ENCODE results near the gene IL2RA. TPM values are rescaled to one million over a fixed set of nuclear protein-coding genes. Genes with fewer than 3 reads are reported as not detected.
A peak's percentile ranks its signal among the peaks of the same experiment; 100 is the strongest.

The IL2RA gene
- total and polyA plus RNA-seq, 10 of the 15 experiments (the other 5 are each of a cell fraction or from before 2014, with no cell fraction given): 2.2 to 6.0 (median 4.9) TPM

- Histone ChIP-seq H3K4me1 (ENCODE audit: control insufficient read depth, insufficient read depth, low read length) (peaks cover 7% of the 10 kb centered on the region), H3K9me3 (replicated peaks; ENCODE audit: control insufficient read depth, insufficient read depth, low read length) (no peaks in the 10 kb centered on the region), H4K20me1 (ENCODE audit: control insufficient read depth, insufficient read depth) (peaks cover 3% of the 10 kb centered on the region; the same call in 1 of the 2 replicates), H3K4me3 (no peak overlapping the region), H3K79me2 (ENCODE audit: control insufficient read depth, insufficient read depth, low read length) (peaks cover 25% of the 10 kb centered on the region), H3K27me3 (replicated peaks in 1 of 2; ENCODE audit: control insufficient read depth in 2 of 2, insufficient read depth in 2 of 2, low read length in 1 of 2) (no peaks in the 10 kb centered on the region), H3K4me2 (ENCODE audit: control insufficient read depth, insufficient read depth) (0 out of 2 replicates have a peak overlapping the region, but pooled peaks have one; percentile 35), H3K27ac (ENCODE audit: control insufficient read depth, insufficient read depth) (no peak overlapping the region), H3K36me3 (ENCODE audit: control insufficient read depth in 2 of 2, insufficient read depth in 2 of 2, low read length in 1 of 2) (peaks cover 11 to 24% of the 10 kb centered on the region in 2 experiments), H3K9ac (ENCODE audit: control insufficient read depth, insufficient read depth, low read length) (no peak overlapping the region), H2AFZ (ENCODE audit: control insufficient read depth, low read depth, low read length) (no peak overlapping the region)
- whole genome bisulfite sequencing (ENCODE audit: insufficient coverage, insufficient replicate concordance, low lambda C conversion rate, missing lambda C conversion rate): 100% methylated on average over 1 of the region's 1 CpG
- ATAC-seq (no peak), DNase-seq (ENCODE audit: low read depth, low spot score) (no peak), FAIRE-seq (peak; percentile 47)
- ChIA-PET RAD21 (ENCODE audit: unreplicated experiment) (interaction anchor here (1.4 to 1.7 kb wide), 2 partner anchors 301 to 306 kb away, joined by 5 to 6 read pairs; no protein-coding TSS in a partner anchor), POLR2A (interaction anchor here (0.8 kb wide), 1 partner anchor 302 kb away, joined by 3 read pairs; no protein-coding TSS in a partner anchor), CTCF (interaction anchor here (1.1 to 2.0 kb wide), 7 partner anchors 9 to 306 kb away, joined by 3 to 11 read pairs (median 4); no protein-coding TSS in a partner anchor), SMC1A (ENCODE audit: uncharacterized antibody, unreplicated experiment) (interaction anchor here (0.8 to 1.4 kb wide), 7 partner anchors 14 to 306 kb away, joined by 3 to 6 read pairs (median 3); no protein-coding TSS in a partner anchor)
- TF ChIP-seq, protein P1, sequence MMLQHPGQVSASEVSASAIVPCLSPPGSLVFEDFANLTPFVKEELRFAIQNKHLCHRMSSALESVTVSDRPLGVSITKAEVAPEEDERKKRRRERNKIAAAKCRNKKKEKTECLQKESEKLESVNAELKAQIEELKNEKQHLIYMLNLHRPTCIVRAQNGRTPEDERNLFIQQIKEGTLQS (IDR thresholded peaks at IDR 0.05; ENCODE audit: borderline replicate concordance, extremely low read depth, low read depth, low read length): no peak
- TF ChIP-seq, protein P2, sequence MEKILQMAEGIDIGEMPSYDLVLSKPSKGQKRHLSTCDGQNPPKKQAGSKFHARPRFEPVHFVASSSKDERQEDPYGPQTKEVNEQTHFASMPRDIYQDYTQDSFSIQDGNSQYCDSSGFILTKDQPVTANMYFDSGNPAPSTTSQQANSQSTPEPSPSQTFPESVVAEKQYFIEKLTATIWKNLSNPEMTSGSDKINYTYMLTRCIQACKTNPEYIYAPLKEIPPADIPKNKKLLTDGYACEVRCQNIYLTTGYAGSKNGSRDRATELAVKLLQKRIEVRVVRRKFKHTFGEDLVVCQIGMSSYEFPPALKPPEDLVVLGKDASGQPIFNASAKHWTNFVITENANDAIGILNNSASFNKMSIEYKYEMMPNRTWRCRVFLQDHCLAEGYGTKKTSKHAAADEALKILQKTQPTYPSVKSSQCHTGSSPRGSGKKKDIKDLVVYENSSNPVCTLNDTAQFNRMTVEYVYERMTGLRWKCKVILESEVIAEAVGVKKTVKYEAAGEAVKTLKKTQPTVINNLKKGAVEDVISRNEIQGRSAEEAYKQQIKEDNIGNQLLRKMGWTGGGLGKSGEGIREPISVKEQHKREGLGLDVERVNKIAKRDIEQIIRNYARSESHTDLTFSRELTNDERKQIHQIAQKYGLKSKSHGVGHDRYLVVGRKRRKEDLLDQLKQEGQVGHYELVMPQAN (conservative IDR thresholded peaks at IDR 0.05): no peak
- TF ChIP-seq FOS (IDR thresholded peaks at IDR 0.05; ENCODE audit: borderline replicate concordance, extremely low read depth, insufficient read length): no peak
- no peak for TF ChIP-seq GABPA (IDR thresholded peaks at IDR 0.05; ENCODE audit: low read depth)
- no peak for TF ChIP-seq WRNIP1 (IDR thresholded peaks at IDR 0.05; ENCODE audit: borderline replicate concordance, low read depth, low read length)
- TF ChIP-seq ZNF217 (IDR thresholded peaks at IDR 0.05): no peak
- no peak for TF ChIP-seq CHD2 (IDR thresholded peaks at IDR 0.05; ENCODE audit: borderline replicate concordance, low read depth, low read length)
- no peak for TF ChIP-seq GATAD2B (conservative IDR thresholded peaks at IDR 0.05; ENCODE audit: low read depth)
- TF ChIP-seq JUND (IDR thresholded peaks at IDR 0.05; ENCODE audit: low read depth, low read length): no peak
- TF ChIP-seq POLR2A (IDR thresholded peaks at IDR 0.05; ENCODE audit: low read depth, low read length): no peak
- no peak for TF ChIP-seq BACH1 (IDR thresholded peaks at IDR 0.05; ENCODE audit: borderline replicate concordance)
- in situ Hi-C loops (cut with MboI): no loop called here
- no TSS peak for BruUV-seq (replicated peaks)
- intact Hi-C loops (cut with micrococcal nuclease; ENCODE audit: unreplicated experiment): no loop called here
Measured at GRCh38 chr10:6100370-6100769, 38.2 kb upstream of the IL2RA start.
